Keratinocyte (primary cell): ENCODE data around the gene SIDT2. TPM values are rescaled to one million over a fixed set of nuclear protein-coding genes. Genes with fewer than 3 reads are reported as not detected.

Source experiments
- DNase-seq: peaks from one replicate; pipeline ENCODE4 v3.0.0-alpha.2; 2011; ENCODE audit warnings: low read depth, missing footprints, low spot score
- FAIRE-seq: peaks from 2 replicates; lab custom pipeline; 2011; peaks lifted over from hg19 to GRCh38; lab: Jason Lieb, UNC
- H2AFZ ChIP-seq: 2 replicates; pipeline ENCODE4 v1.6.0; 2012; ENCODE audit warnings: low read length, control low read depth, inconsistent platforms; ENCODE audit not compliant: control insufficient read depth
- H3K27ac ChIP-seq: 2 replicates; pipeline ENCODE4 v1.5.1; 2011; ENCODE audit warnings: low read length; ENCODE audit not compliant: control insufficient read depth, insufficient read depth
- H3K27me3 ChIP-seq: 3 replicates; pipeline ENCODE4 v1.6.0; 2011; ENCODE audit warnings: low read length; ENCODE audit not compliant: control insufficient read depth, insufficient read depth; ENCODE audit errors: extremely low read depth
- H3K36me3 ChIP-seq, 2 experiments: 2 replicates in 1 of 2; 3 replicates in 1 of 2; pipeline ENCODE4 v1.5.1; 2011; ENCODE audit warnings: low read length in 2 of 2, mild to moderate bottlenecking in 1 of 2; ENCODE audit not compliant: control insufficient read depth in 2 of 2, insufficient read depth in 2 of 2; ENCODE audit errors: extremely low read depth in 1 of 2
- H3K4me1 ChIP-seq: 3 replicates; pipeline ENCODE4 v1.5.1; 2011; ENCODE audit warnings: low read length; ENCODE audit not compliant: control insufficient read depth, insufficient read depth; ENCODE audit errors: extremely low read depth
- H3K4me2 ChIP-seq: 3 replicates; pipeline ENCODE4 v1.6.0; 2011; ENCODE audit warnings: low read depth, low read length; ENCODE audit not compliant: control insufficient read depth, insufficient read depth; ENCODE audit errors: extremely low read depth
- H3K4me3 ChIP-seq, 3 experiments: fragments of 200-600 bp in 1 of 3; sonication (generic) in 1 of 3; 2 replicates in 2 of 3; 3 replicates in 1 of 3; pipeline ENCODE4 v1.5.1; 2011 to 2016; ENCODE audit warnings: low read length in 3 of 3, mild to moderate bottlenecking in 3 of 3, control low read depth in 2 of 3, inconsistent platforms in 1 of 3, low read depth in 1 of 3, mixed read lengths in 1 of 3, mixed run types in 1 of 3, moderate library complexity in 1 of 3; ENCODE audit not compliant: control insufficient read depth in 2 of 3, insufficient read depth in 2 of 3; ENCODE audit errors: extremely low read depth in 1 of 3
- H3K79me2 ChIP-seq: 2 replicates; pipeline ENCODE4 v1.6.0; 2012; ENCODE audit warnings: low read length; ENCODE audit not compliant: control insufficient read depth, insufficient read depth
- H3K9ac ChIP-seq: 3 replicates; pipeline ENCODE4 v1.6.0; 2011; ENCODE audit warnings: low read length; ENCODE audit not compliant: control insufficient read depth, insufficient read depth; ENCODE audit errors: extremely low read depth
- H3K9me1 ChIP-seq: 3 replicates; pipeline ENCODE4 v1.6.0; 2011; ENCODE audit warnings: low read length; ENCODE audit not compliant: control insufficient read depth, insufficient read depth; ENCODE audit errors: extremely low read depth
- H3K9me3 ChIP-seq: 2 replicates; pipeline ENCODE4 v1.5.1; 2012; ENCODE audit warnings: low read depth, low read length; ENCODE audit not compliant: control insufficient read depth
- H4K20me1 ChIP-seq: 3 replicates; pipeline ENCODE4 v1.6.0; 2011; ENCODE audit warnings: low read length; ENCODE audit not compliant: control insufficient read depth, insufficient read depth; ENCODE audit errors: extremely low read depth
- CTCF ChIP-seq, 3 experiments: IDR thresholded peaks in 1 of 3; conservative IDR thresholded peaks in 1 of 3; optimal IDR thresholded peaks in 1 of 3; 2 replicates in 2 of 3; 3 replicates in 1 of 3; pipeline versions ENCODE3 to v1.5.1; 2011; ENCODE audit warnings: low read length in 3 of 3, mild to moderate bottlenecking in 3 of 3, moderate library complexity in 2 of 3, control low read depth in 1 of 3, inconsistent platforms in 1 of 3; ENCODE audit not compliant: insufficient read depth in 2 of 3; ENCODE audit errors: extremely low read depth in 1 of 3
- EZH2 ChIP-seq: IDR thresholded peaks from one replicate; pipeline ENCODE4 v1.6.1; 2012; ENCODE audit warnings: inconsistent platforms, mild to moderate bottlenecking, low read length, moderate library complexity
- dilution Hi-C: fragments of 300-500 bp; cut with MboI; formaldehyde crosslinking; loops from one replicate; pipeline ENCODE4 v1.7.0; 2020; ENCODE audit warnings: low sequenced_read_pairs; ENCODE audit not compliant: extremely low pct_ligation_motif_present
- polyA plus RNA-seq, 5 experiments: library from polyadenylated mRNA; depleted of rRNA in 3 of 5; stranded (reverse) in 3 of 5; stranded (forward) in 1 of 5; unstranded in 1 of 5; fragments of >200 nt; gene quantifications; 1 replicate in 1 of 5; 2 replicates in 3 of 5; 3 replicates in 1 of 5; pipeline versions ENCODE4 v1.2.1 to v1.2.3, GENCODE V29; 2011 to 2012; ENCODE audit warnings: missing spikeins in 2 of 5, low read depth in 1 of 5, low replicate concordance in 1 of 5

The SIDT2 gene
- polyA plus RNA-seq, 1 donor (not counting 4 experiments of a cell fraction or from before 2014, with no cell fraction given): 9.8 TPM

GRCh38 chr11:117201658-117202305, 23.2 kb downstream of the SIDT2 start:
- Histone ChIP-seq H3K27me3 (no peaks in the 10 kb centered on the region), H3K9me3 (no peaks in the 10 kb centered on the region), H3K27ac (no peak overlapping the region), H3K4me1 (peaks cover 8% of the 10 kb centered on the region), H2AFZ (no peak overlapping the region), H3K4me3 (no peak overlapping the region), H3K4me2 (no peak overlapping the region), H3K79me2 (no peaks in the 10 kb centered on the region), H4K20me1 (no peaks in the 10 kb centered on the region), H3K9me1 (no peaks in the 10 kb centered on the region), H3K9ac (no peak overlapping the region), H3K36me3 (peaks cover 7 to 9% of the 10 kb centered on the region in 2 experiments)
- no peak for TF ChIP-seq CTCF (optimal IDR thresholded peaks at IDR 0.05 in 1 of 3, IDR thresholded peaks at IDR 0.05 in 1 of 3, conservative IDR thresholded peaks at IDR 0.05 in 1 of 3; ENCODE audit: extremely low read depth in 1 of 3, insufficient read depth in 2 of 3, low read length in 3 of 3)
- TF ChIP-seq EZH2: no peak
- FAIRE-seq: no peak
- DNase-seq: no peak
- dilution Hi-C loops: no loop called here

- H3K4me1 ChIP-seq: peaks cover 8% of the 10 kb centered on the region
- H2AFZ ChIP-seq: no peak overlapping the region
- no peak overlapping the region for H3K4me3 ChIP-seq
- dilution Hi-C loops: no loop called here
- no peaks in the 10 kb centered on the region for H3K79me2 ChIP-seq
- H3K27me3 ChIP-seq: no peaks in the 10 kb centered on the region
- H3K36me3 ChIP-seq: peaks cover 7 to 9% of the 10 kb centered on the region in 2 experiments
- DNase-seq: no peak
- no peak overlapping the region for H3K9ac ChIP-seq
- H3K4me2 ChIP-seq: no peak overlapping the region
- no peak for FAIRE-seq
- no peaks in the 10 kb centered on the region for H3K9me1 ChIP-seq
- TF ChIP-seq EZH2: no peak
- H3K27ac ChIP-seq: no peak overlapping the region
- H3K9me3 ChIP-seq: no peaks in the 10 kb centered on the region
- H4K20me1 ChIP-seq: no peaks in the 10 kb centered on the region
Observed at GRCh38 chr11:117202386-117203068, 24.0 kb downstream of the SIDT2 start.
